ENCODE data around the gene OGDH.
"Not testable (repeated sequence)": the region's sequence is repeated elsewhere in the genome, so short reads cannot be mapped to it uniquely, and the experiment has no call there.

OGDH gene

DNA sequence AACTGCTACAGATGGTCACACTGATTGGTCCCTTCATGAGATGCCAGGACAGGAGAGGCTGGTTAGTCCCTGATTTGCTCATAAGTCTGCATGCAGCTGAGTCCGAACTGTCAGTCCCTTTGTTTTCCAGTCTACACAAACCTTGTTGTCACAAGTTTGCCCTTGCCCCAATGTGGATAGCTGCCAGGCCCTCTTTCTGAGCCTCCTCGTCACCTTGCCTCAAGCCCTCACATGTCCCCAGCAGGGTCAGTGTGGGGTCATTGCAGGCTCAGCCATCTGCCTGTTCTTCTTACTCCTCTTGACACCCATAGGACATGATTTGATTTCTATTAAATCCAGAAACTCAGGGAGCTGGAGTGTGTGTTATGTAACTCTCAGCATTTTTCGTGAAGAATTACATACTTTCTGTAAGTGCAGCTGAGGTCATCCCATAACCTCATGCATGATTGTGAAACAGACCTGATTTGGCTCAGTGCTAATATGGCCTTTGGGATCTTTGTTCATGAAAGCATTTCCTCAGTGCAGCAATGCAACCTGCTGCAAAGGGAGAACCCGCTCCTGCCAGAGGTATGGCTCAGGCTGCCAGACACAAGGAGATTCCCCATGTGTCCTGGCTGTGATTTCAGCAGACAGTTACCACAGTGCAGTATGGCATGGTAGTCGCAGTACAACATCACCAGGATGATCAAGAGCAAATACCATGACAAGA lies 72.2 kb downstream of the OGDH start:
- Mint-ChIP-seq H3K4me3 (no peak overlapping the region), H3K27me3 (no peaks in the 10 kb centered on the region), H3K9me3 (no peaks in the 10 kb centered on the region), H3K27ac (peak overlapping the region; percentile 19), H3K4me1 (ENCODE audit: low read depth) (no peaks in the 10 kb centered on the region), H3K36me3 (ENCODE audit: low read depth) (peaks cover 26% of the 10 kb centered on the region)

GRCh38 chr7:44681645-44682044 lies 75.2 kb downstream of the OGDH start:
- H3K27me3 Mint-ChIP-seq, result no peaks in the 10 kb centered on the region
- H3K4me1 Mint-ChIP-seq (ENCODE audit: low read depth), result no peaks in the 10 kb centered on the region
- H3K9me3 Mint-ChIP-seq, result no peaks in the 10 kb centered on the region
- H3K36me3 Mint-ChIP-seq (ENCODE audit: low read depth), result peaks cover 34% of the 10 kb centered on the region
- no peak overlapping the region for H3K4me3 Mint-ChIP-seq
- H3K27ac Mint-ChIP-seq, result no peak overlapping the region

GRCh38 chr7:44685723-44686122 lies 79.3 kb downstream of the OGDH start:
- H3K4me1 Mint-ChIP-seq (ENCODE audit: low read depth), result peaks cover 7% of the 10 kb centered on the region
- no peaks in the 10 kb centered on the region for H3K9me3 Mint-ChIP-seq
- H3K27me3 Mint-ChIP-seq, result no peaks in the 10 kb centered on the region
- peaks cover 34% of the 10 kb centered on the region for H3K36me3 Mint-ChIP-seq (ENCODE audit: low read depth)
- no peak overlapping the region for H3K4me3 Mint-ChIP-seq
- H3K27ac Mint-ChIP-seq, result no peak overlapping the region

GRCh38 chr7:44689427-44689826 lies 83.0 kb downstream of the OGDH start:
- Mint-ChIP-seq H3K4me3 (no peak overlapping the region), H3K27ac (no peak overlapping the region), H3K4me1 (ENCODE audit: low read depth) (peaks cover 7% of the 10 kb centered on the region), H3K27me3 (no peaks in the 10 kb centered on the region), H3K36me3 (ENCODE audit: low read depth) (peaks cover 38% of the 10 kb centered on the region), H3K9me3 (no peaks in the 10 kb centered on the region)

DNA sequence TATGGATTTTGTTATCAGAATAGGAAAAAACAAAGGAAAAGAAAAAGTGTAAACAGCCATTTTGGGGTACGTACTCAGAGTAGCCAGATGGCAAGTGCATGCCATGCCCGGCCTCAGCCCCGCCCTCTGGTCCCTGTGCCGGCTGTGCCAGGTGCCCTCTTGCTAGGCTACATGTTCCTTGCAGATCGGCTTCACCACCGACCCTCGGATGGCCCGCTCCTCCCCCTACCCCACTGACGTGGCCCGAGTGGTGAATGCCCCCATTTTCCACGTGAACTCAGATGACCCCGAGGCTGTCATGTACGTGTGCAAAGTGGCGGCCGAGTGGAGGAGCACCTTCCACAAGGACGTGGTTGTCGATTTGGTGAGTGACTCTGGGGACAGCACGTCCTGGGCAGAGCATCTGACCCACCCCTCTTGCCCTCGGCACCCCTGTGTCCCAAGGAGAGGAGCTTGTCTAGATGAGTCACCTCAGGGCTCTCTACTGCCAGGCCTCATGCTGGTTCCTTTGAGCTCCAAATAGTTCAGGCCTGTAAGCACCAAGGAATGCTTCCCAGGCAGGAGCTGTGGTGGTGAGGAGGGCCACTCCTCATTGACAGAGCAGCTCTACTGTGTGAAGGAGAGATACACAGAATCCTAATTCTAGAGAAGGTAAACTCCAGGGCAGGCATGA lies 87.3 kb downstream of the OGDH start:
- H3K9me3 Mint-ChIP-seq, result no peaks in the 10 kb centered on the region
- H3K27ac Mint-ChIP-seq, result no peak overlapping the region
- no peaks in the 10 kb centered on the region for H3K27me3 Mint-ChIP-seq
- H3K4me1 Mint-ChIP-seq (ENCODE audit: low read depth), result peaks cover 7% of the 10 kb centered on the region
- H3K4me3 Mint-ChIP-seq, result no peak overlapping the region
- peaks cover 58% of the 10 kb centered on the region for H3K36me3 Mint-ChIP-seq (ENCODE audit: low read depth)

GRCh38 chr7:44694326-44694725 lies 87.9 kb downstream of the OGDH start:
- Mint-ChIP-seq H3K4me3 (no peak overlapping the region), H3K9me3 (no peaks in the 10 kb centered on the region), H3K27me3 (no peaks in the 10 kb centered on the region), H3K27ac (no peak overlapping the region), H3K36me3 (ENCODE audit: low read depth) (peaks cover 61% of the 10 kb centered on the region), H3K4me1 (ENCODE audit: low read depth) (peaks cover 7% of the 10 kb centered on the region)

DNA sequence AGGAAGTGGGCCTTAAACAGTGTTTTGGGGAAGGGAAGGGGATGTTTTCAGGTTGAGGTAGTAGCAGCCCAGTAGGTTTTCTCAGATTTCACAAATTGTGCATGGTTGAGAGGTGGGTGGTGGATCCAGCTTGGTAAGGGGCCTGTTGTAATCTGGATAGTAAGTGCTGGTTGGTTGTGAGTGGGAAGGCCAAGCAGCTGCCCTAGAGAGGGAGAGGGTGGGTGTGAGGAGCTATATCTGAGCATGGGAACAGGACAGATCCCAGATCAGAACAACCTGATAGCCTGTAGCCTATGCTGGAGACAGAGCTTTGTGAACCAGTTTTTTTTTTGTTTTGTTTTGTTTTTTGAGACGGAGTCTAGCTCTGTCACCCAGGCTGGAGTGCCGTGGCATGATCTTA lies 88.3 kb downstream of the OGDH start:
- peaks cover 3% of the 10 kb centered on the region for H3K4me1 Mint-ChIP-seq (ENCODE audit: low read depth)
- peaks cover 61% of the 10 kb centered on the region for H3K36me3 Mint-ChIP-seq (ENCODE audit: low read depth)
- H3K27ac Mint-ChIP-seq, result no peak overlapping the region
- H3K4me3 Mint-ChIP-seq, result no peak overlapping the region
- no peaks in the 10 kb centered on the region for H3K9me3 Mint-ChIP-seq
- H3K27me3 Mint-ChIP-seq, result no peaks in the 10 kb centered on the region

GRCh38 chr7:44695756-44696155 lies 89.3 kb downstream of the OGDH start:
- no peaks in the 10 kb centered on the region for H3K27me3 Mint-ChIP-seq
- H3K27ac Mint-ChIP-seq, result no peak overlapping the region
- H3K36me3 Mint-ChIP-seq (ENCODE audit: low read depth), result peaks cover 63% of the 10 kb centered on the region
- no peak overlapping the region for H3K4me3 Mint-ChIP-seq
- H3K9me3 Mint-ChIP-seq, result no peaks in the 10 kb centered on the region
- H3K4me1 Mint-ChIP-seq (ENCODE audit: low read depth), result no peaks in the 10 kb centered on the region

GRCh38 chr7:44696728-44697127 lies 90.3 kb downstream of the OGDH start:
- Mint-ChIP-seq H3K4me3 (no peak overlapping the region), H3K9me3 (no peaks in the 10 kb centered on the region), H3K27ac (no peak overlapping the region), H3K27me3 (no peaks in the 10 kb centered on the region), H3K4me1 (ENCODE audit: low read depth) (no peaks in the 10 kb centered on the region), H3K36me3 (ENCODE audit: low read depth) (peaks cover 70% of the 10 kb centered on the region)

DNA sequence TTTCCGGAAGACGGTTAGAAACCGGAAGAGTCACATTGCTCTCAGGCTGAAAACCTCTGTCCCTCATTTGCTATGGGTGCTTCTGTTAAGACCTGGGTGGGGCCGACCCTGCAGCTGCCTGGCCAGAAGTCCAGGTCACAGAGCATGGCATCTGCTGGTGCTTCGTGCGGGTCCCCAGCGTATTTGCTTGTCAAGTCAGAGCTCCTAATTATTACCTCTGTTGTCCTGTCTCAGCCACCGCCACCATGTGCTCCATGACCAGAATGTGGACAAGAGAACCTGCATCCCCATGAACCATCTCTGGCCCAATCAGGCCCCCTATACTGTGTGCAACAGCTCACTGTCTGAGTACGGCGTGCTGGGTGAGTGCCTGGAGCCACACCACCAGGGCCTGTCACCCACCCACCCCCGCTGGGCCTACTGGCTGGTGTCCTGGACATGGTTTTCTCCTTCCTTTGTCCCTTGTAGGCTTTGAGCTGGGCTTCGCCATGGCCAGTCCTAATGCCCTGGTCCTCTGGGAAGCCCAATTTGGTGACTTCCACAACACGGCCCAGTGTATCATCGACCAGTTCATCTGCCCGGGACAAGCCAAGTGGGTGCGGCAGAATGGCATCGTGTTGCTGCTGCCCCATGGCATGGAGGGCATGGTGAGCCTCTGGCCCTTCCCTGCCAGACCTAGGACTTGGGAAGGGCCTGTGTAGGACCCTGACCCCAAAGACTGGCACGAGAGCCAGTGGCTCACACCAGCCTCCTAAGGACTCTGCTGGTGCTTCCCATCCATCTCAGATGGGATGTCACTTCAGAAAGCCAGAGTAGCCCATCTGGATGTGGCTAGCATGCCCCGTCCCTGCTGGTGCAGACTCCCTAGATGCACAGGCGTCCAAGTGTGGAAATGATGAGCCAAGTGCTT lies 91.0 kb downstream of the OGDH start:
- Mint-ChIP-seq H3K27me3 (no peaks in the 10 kb centered on the region), H3K27ac (no peak overlapping the region), H3K4me1 (ENCODE audit: low read depth) (no peaks in the 10 kb centered on the region), H3K36me3 (ENCODE audit: low read depth) (peaks cover 72% of the 10 kb centered on the region), H3K4me3 (no peak overlapping the region), H3K9me3 (no peaks in the 10 kb centered on the region)

DNA sequence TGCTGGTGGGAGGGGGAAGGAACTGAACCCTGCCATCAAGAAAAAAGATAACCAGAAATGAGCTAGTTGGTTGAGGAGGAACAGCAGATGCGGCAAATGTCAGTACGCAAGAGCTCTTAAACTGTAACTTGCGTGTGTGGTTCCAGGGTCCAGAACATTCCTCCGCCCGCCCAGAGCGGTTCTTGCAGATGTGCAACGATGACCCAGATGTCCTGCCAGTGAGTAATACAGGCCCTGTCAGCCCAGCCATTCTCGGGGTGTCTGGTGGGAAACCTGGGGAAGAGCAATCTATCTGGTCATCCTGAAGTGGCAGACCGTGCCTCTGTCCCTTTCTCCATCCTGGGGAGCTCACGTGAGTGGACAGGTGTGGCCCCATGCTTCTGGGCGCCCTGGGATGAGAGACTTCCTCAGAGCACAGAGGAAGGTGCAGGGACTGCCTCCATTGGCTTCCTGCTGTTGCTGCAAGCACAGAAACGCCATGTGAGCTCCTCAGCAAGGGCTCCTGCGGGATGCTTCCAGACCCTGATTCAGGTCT lies 91.7 kb downstream of the OGDH start:
- Mint-ChIP-seq H3K4me3 (no peak overlapping the region), H3K4me1 (ENCODE audit: low read depth) (no peaks in the 10 kb centered on the region), H3K27ac (no peak overlapping the region), H3K9me3 (no peaks in the 10 kb centered on the region), H3K27me3 (no peaks in the 10 kb centered on the region), H3K36me3 (ENCODE audit: low read depth) (peaks cover 72% of the 10 kb centered on the region)

DNA sequence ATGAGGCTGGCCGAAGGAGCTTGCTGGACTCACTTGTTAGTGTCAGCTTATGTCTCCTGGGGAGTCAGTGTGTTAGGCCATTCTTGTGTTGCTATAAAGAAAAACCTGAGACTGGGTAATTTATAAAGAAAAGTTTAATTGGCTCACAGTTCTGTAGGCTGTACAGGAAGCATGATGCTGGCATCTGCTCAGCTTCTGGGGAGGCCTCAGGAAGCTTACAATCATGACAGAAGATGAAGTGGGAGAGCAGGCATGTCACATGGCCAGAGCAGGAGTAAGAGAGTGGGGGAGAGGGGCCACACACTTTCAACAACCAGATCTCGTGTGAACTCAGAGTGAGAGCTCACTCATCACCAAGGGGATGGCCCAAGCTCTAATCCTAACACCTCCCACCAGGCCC lies 93.2 kb downstream of the OGDH start:
- H3K36me3 Mint-ChIP-seq (ENCODE audit: low read depth), result peaks cover 64% of the 10 kb centered on the region
- not testable (repeated sequence) for H3K4me1 Mint-ChIP-seq (ENCODE audit: low read depth); H3K4me3 Mint-ChIP-seq; H3K9me3 Mint-ChIP-seq; H3K27ac Mint-ChIP-seq; H3K27me3 Mint-ChIP-seq

GRCh38 chr7:44700322-44700721 lies 93.9 kb downstream of the OGDH start:
- Mint-ChIP-seq H3K4me1 (ENCODE audit: low read depth) (no peaks in the 10 kb centered on the region), H3K36me3 (ENCODE audit: low read depth) (peaks cover 62% of the 10 kb centered on the region), H3K4me3 (no peak overlapping the region), H3K27ac (no peak overlapping the region), H3K9me3 (no peaks in the 10 kb centered on the region), H3K27me3 (no peaks in the 10 kb centered on the region)

- H3K36me3 Mint-ChIP-seq (ENCODE audit: low read depth), result peaks cover 48% of the 10 kb centered on the region
- H3K27me3 Mint-ChIP-seq; H3K4me3 Mint-ChIP-seq; H3K27ac Mint-ChIP-seq; H3K4me1 Mint-ChIP-seq (ENCODE audit: low read depth); H3K9me3 Mint-ChIP-seq: not testable (repeated sequence)
Observed at GRCh38 chr7:44703391-44703790, 97.0 kb downstream of the OGDH start.

GRCh38 chr7:44703921-44704320 lies 97.5 kb downstream of the OGDH start:
- H3K27ac Mint-ChIP-seq, result no peak overlapping the region
- no peaks in the 10 kb centered on the region for H3K9me3 Mint-ChIP-seq
- H3K36me3 Mint-ChIP-seq (ENCODE audit: low read depth), result peaks cover 47% of the 10 kb centered on the region
- H3K4me3 Mint-ChIP-seq, result no peak overlapping the region
- no peaks in the 10 kb centered on the region for H3K27me3 Mint-ChIP-seq
- H3K4me1 Mint-ChIP-seq (ENCODE audit: low read depth), result no peaks in the 10 kb centered on the region

Data from stimulated activated naive CD8-positive, alpha-beta T cell treated with anti-CD3 and anti-CD28 coated beads, Interleukin-15, Interleukin-2, amounts not matched to agents 100 ng/mL and 50 ng/mL, for 24 hours (primary cell).